GM12878 (cell line): ENCODE data around the gene MAD2L1BP. TPM values are rescaled to one million over a fixed set of nuclear protein-coding genes. Genes with fewer than 3 reads are reported as not detected.

Experiments used
- ATAC-seq: fragments of 200-7000 bp; cut with Tn5 transposase; 3 replicates; pipeline ENCODE4 v1.9.1; 2020; ENCODE audit warnings: mild to moderate bottlenecking, moderate library complexity
- BruUV-seq: library from RNA; stranded (reverse); fragments of 400-500 nt; replicated peaks from 2 replicates; lab custom pipeline; 2021; lab: Mats Ljungman, UMichigan
- CTCF ChIA-PET: fragments of 300-600 bp; sonication (Branson Sonifier 250); formaldehyde crosslinking; extraction: SDS; loops from one replicate; lab custom pipeline; 2021; ENCODE audit warnings: inconsistent platforms; lab: Yijun Ruan, JAX
- POLR2A ChIA-PET: fragments of 350-600 bp; formaldehyde crosslinking; extraction: SDS; loops from one replicate; lab custom pipeline; 2021; ENCODE audit warnings: inconsistent platforms; lab: Charles Lee
- RAD21 ChIA-PET: fragments of 300-600 bp; sonication (Branson Sonifier 250); formaldehyde crosslinking; loops from one replicate; lab custom pipeline; 2023; ENCODE audit warnings: antibody characterized with exemption; ENCODE audit not compliant: unreplicated experiment; lab: Charles Lee
- SMC1A ChIA-PET: fragments of 300-600 bp; sonication (Branson Sonifier 250); formaldehyde crosslinking; loops from one replicate; lab custom pipeline; 2023; ENCODE audit not compliant: unreplicated experiment, uncharacterized antibody; lab: Charles Lee
- DNase-seq: peaks from one replicate; pipeline ENCODE4 v3.0.0-alpha.2; 2011; ENCODE audit warnings: low read depth, low spot score
- FAIRE-seq: peaks from 3 replicates; lab custom pipeline; 2011; peaks lifted over from hg19 to GRCh38; lab: Jason Lieb, UNC
- H2AFZ ChIP-seq: 2 replicates; pipeline ENCODE4 v1.6.0; 2011; ENCODE audit warnings: low read depth, low read length, control low read depth; ENCODE audit not compliant: control insufficient read depth
- H3K27ac ChIP-seq: 2 replicates; pipeline ENCODE4 v1.5.1; 2011; ENCODE audit warnings: control low read depth; ENCODE audit not compliant: control insufficient read depth, insufficient read depth
- H3K27me3 ChIP-seq, 2 experiments: replicated peaks in 1 of 2; 2 replicates each; pipeline versions ENCODE4 v1.6.0 to v1.6.1; 2011; ENCODE audit warnings: low read length in 1 of 2; ENCODE audit not compliant: control insufficient read depth in 2 of 2, insufficient read depth in 2 of 2
- H3K36me3 ChIP-seq, 2 experiments: 2 replicates each; pipeline ENCODE4 v1.5.1; 2011; ENCODE audit warnings: low read length in 1 of 2; ENCODE audit not compliant: control insufficient read depth in 2 of 2, insufficient read depth in 2 of 2
- H3K4me1 ChIP-seq: 2 replicates; pipeline ENCODE4 v1.6.1; 2011; ENCODE audit warnings: mild to moderate bottlenecking, low read length, moderate library complexity, mixed read lengths; ENCODE audit not compliant: control insufficient read depth, insufficient read depth
- H3K4me2 ChIP-seq: 2 replicates; pipeline ENCODE4 v1.6.0; 2011; ENCODE audit warnings: control low read depth; ENCODE audit not compliant: control insufficient read depth, insufficient read depth
- H3K4me3 ChIP-seq: fragments of 200-600 bp; sonication (generic); 2 replicates; pipeline ENCODE4 v1.5.1; 2016
- H3K79me2 ChIP-seq: 2 replicates; pipeline ENCODE4 v1.6.0; 2011; ENCODE audit warnings: low read length; ENCODE audit not compliant: control insufficient read depth, insufficient read depth
- H3K9ac ChIP-seq: 2 replicates; pipeline ENCODE4 v1.8.0; 2011; ENCODE audit warnings: low read length, control low read depth, mixed read lengths; ENCODE audit not compliant: control insufficient read depth, insufficient read depth
- H3K9me3 ChIP-seq: replicated peaks from 3 replicates; pipeline ENCODE4 v1.5.1; 2011; ENCODE audit warnings: mild to moderate bottlenecking, low read length; ENCODE audit not compliant: control insufficient read depth, insufficient read depth
- H4K20me1 ChIP-seq: 2 replicates; pipeline ENCODE4 v1.6.0; 2011; ENCODE audit not compliant: control insufficient read depth, insufficient read depth
- BACH1 ChIP-seq: fragments of 450-650 bp; IDR thresholded peaks from 2 replicates; pipeline ENCODE4 v1.6.1; 2017; ENCODE audit warnings: mild to moderate bottlenecking, borderline replicate concordance
- CBFB ChIP-seq: IDR thresholded peaks from 2 replicates; pipeline ENCODE4 v1.6.1; 2016; ENCODE audit warnings: antibody characterized with exemption, low read depth
- CHD1 ChIP-seq: IDR thresholded peaks from 2 replicates; pipeline ENCODE4 v1.6.1; 2012; ENCODE audit warnings: low read depth, low read length, improper control_type of control experiment
- FOXK2 ChIP-seq: fragments of 450-650 bp; IDR thresholded peaks from 2 replicates; pipeline ENCODE4 v1.6.1; 2017; ENCODE audit warnings: mild to moderate bottlenecking, moderate library complexity
- KLF5 ChIP-seq: fragments of 450-650 bp; IDR thresholded peaks from 2 replicates; pipeline ENCODE4 v1.6.1; 2014; ENCODE audit warnings: mild to moderate bottlenecking; ENCODE audit not compliant: partially characterized antibody
- NFXL1 ChIP-seq: fragments of 450-650 bp; IDR thresholded peaks from 2 replicates; pipeline ENCODE4 v1.6.1; 2017; ENCODE audit warnings: antibody characterized with exemption, mild to moderate bottlenecking, borderline replicate concordance
- PAX8 ChIP-seq: fragments of 450-650 bp; IDR thresholded peaks from 2 replicates; pipeline ENCODE4 v1.6.1; 2017; ENCODE audit warnings: mild to moderate bottlenecking, moderate library complexity
- SREBF1 ChIP-seq: IDR thresholded peaks from 2 replicates; pipeline ENCODE4 v1.6.1; 2012; ENCODE audit warnings: mild to moderate bottlenecking, low read length
- TARDBP ChIP-seq: IDR thresholded peaks from 2 replicates; pipeline ENCODE4 v1.6.1; 2016; ENCODE audit warnings: borderline replicate concordance
- TCF12 ChIP-seq: IDR thresholded peaks from 2 replicates; pipeline ENCODE4 v1.6.1; 2011; ENCODE audit warnings: low read depth, mild to moderate bottlenecking, low read length
- TCF3 ChIP-seq: IDR thresholded peaks from 2 replicates; pipeline ENCODE4 v1.6.1; 2012; ENCODE audit warnings: low read depth, mild to moderate bottlenecking, low read length, borderline replicate concordance; ENCODE audit not compliant: insufficient read depth
- ZNF207 ChIP-seq: fragments of 450-650 bp; IDR thresholded peaks from 2 replicates; pipeline ENCODE4 v1.6.1; 2014; ENCODE audit warnings: antibody characterized with exemption, mild to moderate bottlenecking, borderline replicate concordance
- ZNF384 ChIP-seq: IDR thresholded peaks from 2 replicates; pipeline ENCODE4 v1.6.1; 2012; ENCODE audit warnings: low read depth, mild to moderate bottlenecking, low read length, improper control_type of control experiment, borderline replicate concordance
- WGBS: methylation state at CpG from one replicate; pipeline ENCODE4 v1.1.6; 2016; ENCODE audit warnings: low lambda C conversion rate; ENCODE audit not compliant: insufficient replicate concordance, insufficient coverage; ENCODE audit errors: missing lambda C conversion rate; 5-methylcytosine and 5-hydroxymethylcytosine counted together
- in situ Hi-C: fragments of 300-500 bp; cut with MboI; formaldehyde crosslinking; loops from 9 replicates; pipeline ENCODE4 v1.14.3; 2018; ENCODE audit warnings: mixed read lengths
- intact Hi-C: fragments of 100-400 bp; cut with micrococcal nuclease; formaldehyde crosslinking; loops from one replicate; pipeline ENCODE4 v1.14.2; 2022; ENCODE audit not compliant: unreplicated experiment
- polyA plus RNA-seq, 11 experiments: library from polyadenylated mRNA; depleted of rRNA in 4 of 11; unstranded in 6 of 11; stranded (reverse) in 5 of 11; fragments of >200 nt; fragmentation: Nextera tagmentation in 4 of 11; fragmentation: Illumina TruSeq in 1 of 11; extraction: Ambion mirVana in 4 of 11; extraction: Trizol in 1 of 11; gene quantifications; 1 replicate in 1 of 11; 2 replicates in 10 of 11; pipeline versions ENCODE4 v1.2.1 to v1.2.3, GENCODE V29; 2011 to 2016; ENCODE audit warnings: inconsistent platforms in 2 of 11, missing spikeins in 2 of 11, low read depth in 1 of 11
- total RNA-seq, 4 experiments: library from RNA; depleted of rRNA in 3 of 4; stranded (reverse); fragments of >200 nt in 3 of 4; fragmentation: Illumina TruSeq in 1 of 4; extraction: Trizol in 1 of 4; gene quantifications; 2 replicates each; pipeline versions ENCODE4 v1.2.1 to v1.2.3, GENCODE V29; 2013 to 2021
- TF ChIP-seq, protein P1 (sequence below): IDR thresholded peaks from 2 replicates; pipeline ENCODE4 v1.6.1; 2011; ENCODE audit warnings: mild to moderate bottlenecking, low read depth, low read length, moderate library complexity; ENCODE audit not compliant: insufficient replicate concordance
- TF ChIP-seq, protein P2 (sequence below): IDR thresholded peaks from 2 replicates; pipeline ENCODE4 v1.6.1; 2012; ENCODE audit warnings: improper control_type of control experiment, low read depth, low read length; ENCODE audit not compliant: insufficient replicate concordance
- TF ChIP-seq, protein P3 (sequence below): IDR thresholded peaks from 2 replicates; pipeline ENCODE4 v1.6.1; 2011; ENCODE audit warnings: low read depth, mild to moderate bottlenecking, low read length, moderate library complexity, borderline replicate concordance; ENCODE audit errors: extremely low read depth

Gene MAD2L1BP
- total and polyA plus RNA-seq, 10 of the 15 experiments (the other 5 are each of a cell fraction or from before 2014, with no cell fraction given), result 39.2 to 155 (median 60.3) TPM

DNA sequence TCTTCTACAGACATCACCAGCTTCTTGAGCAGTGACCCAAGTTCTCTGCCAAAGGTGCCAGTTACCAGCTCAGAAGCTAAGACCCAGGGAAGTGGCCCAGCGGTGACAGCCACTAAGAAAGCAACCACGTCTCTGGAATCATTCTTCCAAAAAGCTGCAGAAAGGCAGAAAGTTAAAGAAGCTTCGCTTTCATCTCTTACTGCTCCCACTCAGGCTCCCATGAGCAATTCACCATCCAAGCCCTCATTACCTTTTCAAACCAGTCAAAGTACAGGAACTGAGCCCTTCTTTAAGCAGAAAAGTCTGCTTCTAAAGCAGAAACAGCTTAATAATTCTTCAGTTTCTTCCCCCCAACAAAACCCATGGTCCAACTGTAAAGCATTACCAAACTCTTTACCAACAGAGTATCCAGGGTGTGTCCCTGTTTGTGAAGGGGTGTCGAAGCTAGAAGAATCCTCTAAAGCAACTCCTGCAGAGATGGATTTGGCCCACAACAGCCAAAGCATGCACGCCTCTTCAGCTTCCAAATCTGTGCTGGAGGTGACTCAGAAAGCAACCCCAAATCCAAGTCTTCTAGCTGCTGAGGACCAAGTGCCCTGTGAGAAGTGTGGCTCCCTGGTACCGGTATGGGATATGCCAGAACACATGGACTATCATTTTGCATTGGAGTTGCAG, 21.8 kb upstream of the MAD2L1BP start:
- CTCF ChIA-PET, result interaction anchor here (1.1 to 1.2 kb wide), 2 partner anchors 11 to 16 kb away, joined by 3 read pairs; no protein-coding TSS in a partner anchor
- TF ChIP-seq, protein P1, sequence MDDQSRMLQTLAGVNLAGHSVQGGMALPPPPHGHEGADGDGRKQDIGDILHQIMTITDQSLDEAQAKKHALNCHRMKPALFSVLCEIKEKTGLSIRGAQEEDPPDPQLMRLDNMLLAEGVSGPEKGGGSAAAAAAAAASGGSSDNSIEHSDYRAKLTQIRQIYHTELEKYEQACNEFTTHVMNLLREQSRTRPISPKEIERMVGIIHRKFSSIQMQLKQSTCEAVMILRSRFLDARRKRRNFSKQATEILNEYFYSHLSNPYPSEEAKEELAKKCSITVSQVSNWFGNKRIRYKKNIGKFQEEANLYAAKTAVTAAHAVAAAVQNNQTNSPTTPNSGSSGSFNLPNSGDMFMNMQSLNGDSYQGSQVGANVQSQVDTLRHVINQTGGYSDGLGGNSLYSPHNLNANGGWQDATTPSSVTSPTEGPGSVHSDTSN, result no peak
- TF ChIP-seq CHD1, result no peak
- no peak for TF ChIP-seq CBFB
- no peak for TF ChIP-seq ZNF384
- TF ChIP-seq PAX8, result no peak
- TF ChIP-seq, protein P2, sequence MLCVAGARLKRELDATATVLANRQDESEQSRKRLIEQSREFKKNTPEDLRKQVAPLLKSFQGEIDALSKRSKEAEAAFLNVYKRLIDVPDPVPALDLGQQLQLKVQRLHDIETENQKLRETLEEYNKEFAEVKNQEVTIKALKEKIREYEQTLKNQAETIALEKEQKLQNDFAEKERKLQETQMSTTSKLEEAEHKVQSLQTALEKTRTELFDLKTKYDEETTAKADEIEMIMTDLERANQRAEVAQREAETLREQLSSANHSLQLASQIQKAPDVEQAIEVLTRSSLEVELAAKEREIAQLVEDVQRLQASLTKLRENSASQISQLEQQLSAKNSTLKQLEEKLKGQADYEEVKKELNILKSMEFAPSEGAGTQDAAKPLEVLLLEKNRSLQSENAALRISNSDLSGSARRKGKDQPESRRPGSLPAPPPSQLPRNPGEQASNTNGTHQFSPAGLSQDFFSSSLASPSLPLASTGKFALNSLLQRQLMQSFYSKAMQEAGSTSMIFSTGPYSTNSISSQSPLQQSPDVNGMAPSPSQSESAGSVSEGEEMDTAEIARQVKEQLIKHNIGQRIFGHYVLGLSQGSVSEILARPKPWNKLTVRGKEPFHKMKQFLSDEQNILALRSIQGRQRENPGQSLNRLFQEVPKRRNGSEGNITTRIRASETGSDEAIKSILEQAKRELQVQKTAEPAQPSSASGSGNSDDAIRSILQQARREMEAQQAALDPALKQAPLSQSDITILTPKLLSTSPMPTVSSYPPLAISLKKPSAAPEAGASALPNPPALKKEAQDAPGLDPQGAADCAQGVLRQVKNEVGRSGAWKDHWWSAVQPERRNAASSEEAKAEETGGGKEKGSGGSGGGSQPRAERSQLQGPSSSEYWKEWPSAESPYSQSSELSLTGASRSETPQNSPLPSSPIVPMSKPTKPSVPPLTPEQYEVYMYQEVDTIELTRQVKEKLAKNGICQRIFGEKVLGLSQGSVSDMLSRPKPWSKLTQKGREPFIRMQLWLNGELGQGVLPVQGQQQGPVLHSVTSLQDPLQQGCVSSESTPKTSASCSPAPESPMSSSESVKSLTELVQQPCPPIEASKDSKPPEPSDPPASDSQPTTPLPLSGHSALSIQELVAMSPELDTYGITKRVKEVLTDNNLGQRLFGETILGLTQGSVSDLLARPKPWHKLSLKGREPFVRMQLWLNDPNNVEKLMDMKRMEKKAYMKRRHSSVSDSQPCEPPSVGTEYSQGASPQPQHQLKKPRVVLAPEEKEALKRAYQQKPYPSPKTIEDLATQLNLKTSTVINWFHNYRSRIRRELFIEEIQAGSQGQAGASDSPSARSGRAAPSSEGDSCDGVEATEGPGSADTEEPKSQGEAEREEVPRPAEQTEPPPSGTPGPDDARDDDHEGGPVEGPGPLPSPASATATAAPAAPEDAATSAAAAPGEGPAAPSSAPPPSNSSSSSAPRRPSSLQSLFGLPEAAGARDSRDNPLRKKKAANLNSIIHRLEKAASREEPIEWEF, result no peak
- no peak for TF ChIP-seq TCF3
- TF ChIP-seq TARDBP, result no peak
- TF ChIP-seq FOXK2, result no peak
- no peak for TF ChIP-seq NFXL1
- TF ChIP-seq, protein P3, sequence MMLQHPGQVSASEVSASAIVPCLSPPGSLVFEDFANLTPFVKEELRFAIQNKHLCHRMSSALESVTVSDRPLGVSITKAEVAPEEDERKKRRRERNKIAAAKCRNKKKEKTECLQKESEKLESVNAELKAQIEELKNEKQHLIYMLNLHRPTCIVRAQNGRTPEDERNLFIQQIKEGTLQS, result no peak
- no peak for TF ChIP-seq KLF5
- TF ChIP-seq BACH1, result no peak
- no peak for TF ChIP-seq TCF12
- TF ChIP-seq ZNF207, result no peak
- no peak for TF ChIP-seq SREBF1
- BruUV-seq, result TSS peak; percentile 54
- Histone ChIP-seq H3K27ac (no peak overlapping the region), H3K9ac (no peak overlapping the region), H3K27me3 (no peaks in the 10 kb centered on the region), H3K9me3 (no peaks in the 10 kb centered on the region), H3K4me1 (no peaks in the 10 kb centered on the region), H3K79me2 (no peaks in the 10 kb centered on the region), H3K4me3 (no peak overlapping the region), H2AFZ (no peak overlapping the region), H3K36me3 (peaks cover 13 to 30% of the 10 kb centered on the region in 2 experiments), H4K20me1 (no peaks in the 10 kb centered on the region), H3K4me2 (no peak overlapping the region)
- POLR2A ChIA-PET, result no interaction called here
- 90% methylated on average over 6 of the region's 6 CpGs for WGBS
- no peak for FAIRE-seq
- intact Hi-C loops (no loop called here), in situ Hi-C loops (no loop called here)
- SMC1A ChIA-PET, result interaction anchor here (0.9 to 1.3 kb wide), 3 partner anchors 21 to 53 kb away, joined by 3 read pairs; partner anchors contain the start of gene MAD2L1BP
- DNase-seq, result no peak
- no peak for ATAC-seq
- RAD21 ChIA-PET, result no interaction called here
